Liver (tissue), 9 donors: ENCODE results near the gene GPBP1L1. TPM values are rescaled to one million over a fixed set of nuclear protein-coding genes. Genes with fewer than 3 reads are reported as not detected.
A peak's percentile ranks its signal among the peaks of the same experiment; 100 is the strongest.

Source experiments
- DNase-seq: peaks from one replicate; pipeline ENCODE4 v3.0.0-alpha.2; 2017; ENCODE audit warnings: low spot score
- H3K27ac ChIP-seq, 2 donors: one replicate each; pipeline ENCODE4 v1.7.0; 2013; ENCODE audit warnings: inconsistent platforms in 2 of 2, low read length in 2 of 2, control low read depth in 1 of 2, low read depth in 1 of 2, mild to moderate bottlenecking in 1 of 2
- H3K27me3 ChIP-seq, 4 donors: one replicate each; pipeline versions ENCODE4 v1.6.1 to v1.7.0; 2013; ENCODE audit warnings: low read length in 3 of 4, inconsistent platforms in 1 of 4, mild to moderate bottlenecking in 1 of 4, moderate library complexity in 1 of 4; ENCODE audit not compliant: control insufficient read depth in 4 of 4, insufficient read depth in 4 of 4
- H3K36me3 ChIP-seq, 4 donors: one replicate each; pipeline versions ENCODE4 v1.6.1 to v1.7.0; 2013; ENCODE audit warnings: low read length in 3 of 4, mild to moderate bottlenecking in 3 of 4, low read depth in 1 of 4, moderate library complexity in 1 of 4; ENCODE audit not compliant: control insufficient read depth in 4 of 4, insufficient read depth in 3 of 4
- H3K4me1 ChIP-seq, 4 donors: one replicate each; pipeline versions ENCODE4 v1.6.1 to v1.7.0; 2013; ENCODE audit warnings: low read length in 3 of 4, mild to moderate bottlenecking in 3 of 4, moderate library complexity in 1 of 4; ENCODE audit not compliant: control insufficient read depth in 4 of 4, insufficient read depth in 4 of 4
- H3K4me3 ChIP-seq, 3 donors: one replicate each; pipeline versions ENCODE4 v1.6.1 to v1.7.0; 2013; ENCODE audit warnings: low read length in 3 of 3, control low read depth in 1 of 3, low read depth in 1 of 3, mild to moderate bottlenecking in 1 of 3
- H3K9ac ChIP-seq, 2 donors: one replicate each; pipeline ENCODE4 v1.7.0; 2013; ENCODE audit warnings: low read length in 2 of 2, mild to moderate bottlenecking in 2 of 2, moderate library complexity in 2 of 2, control low read depth in 1 of 2, low read depth in 1 of 2
- H3K9me3 ChIP-seq, 4 donors: one replicate each; pipeline versions ENCODE4 v1.6.1 to v1.7.0; 2013; ENCODE audit warnings: low read length in 3 of 4; ENCODE audit not compliant: control insufficient read depth in 4 of 4
- CTCF ChIP-seq: fragments of 150-350 bp; IDR thresholded peaks from 2 replicates; pipeline ENCODE4 v1.5.1; 2017; ENCODE audit warnings: improper control_type of control experiment, low read depth, low read length; ENCODE audit not compliant: missing input control
- EGR1 ChIP-seq, 2 donors: IDR thresholded peaks; 2 replicates each; pipeline ENCODE4 v1.6.1; 2016 to 2018; ENCODE audit warnings: antibody characterized with exemption in 2 of 2, low read depth in 2 of 2
- FOXA1 ChIP-seq: IDR thresholded peaks from 2 replicates; pipeline ENCODE4 v1.6.1; 2016; ENCODE audit warnings: antibody characterized with exemption
- FOXA2 ChIP-seq: IDR thresholded peaks from 2 replicates; pipeline ENCODE4 v1.6.1; 2016; ENCODE audit warnings: antibody characterized with exemption
- GABPA ChIP-seq, 2 donors: IDR thresholded peaks in 1 of 2; conservative IDR thresholded peaks in 1 of 2; 2 replicates each; pipeline ENCODE4 v1.6.1; 2016; ENCODE audit warnings: antibody characterized with exemption in 2 of 2, mild to moderate bottlenecking in 1 of 2, moderate library complexity in 1 of 2
- HNF4G ChIP-seq: IDR thresholded peaks from 2 replicates; pipeline ENCODE4 v1.6.1; 2016; ENCODE audit warnings: antibody characterized with exemption
- JUND ChIP-seq, 2 donors: IDR thresholded peaks; 2 replicates each; pipeline ENCODE4 v1.6.1; 2016; ENCODE audit warnings: antibody characterized with exemption in 2 of 2
- NR2F2 ChIP-seq: IDR thresholded peaks from 2 replicates; pipeline ENCODE4 v1.6.1; 2016; ENCODE audit warnings: antibody characterized with exemption
- RAD21 ChIP-seq, 2 donors: IDR thresholded peaks; 2 replicates each; pipeline ENCODE4 v1.6.1; 2016; ENCODE audit warnings: antibody characterized with exemption in 2 of 2, mild to moderate bottlenecking in 2 of 2
- RXRA ChIP-seq, 2 donors: IDR thresholded peaks; 2 replicates each; pipeline ENCODE4 v1.6.1; 2017 to 2018; ENCODE audit warnings: antibody characterized with exemption in 2 of 2, mild to moderate bottlenecking in 1 of 2
- SP1 ChIP-seq: IDR thresholded peaks from 2 replicates; pipeline ENCODE4 v1.6.1; 2018; ENCODE audit warnings: antibody characterized with exemption, mild to moderate bottlenecking
- TAF1 ChIP-seq: conservative IDR thresholded peaks from 2 replicates; pipeline ENCODE4 v1.6.1; 2016; ENCODE audit warnings: antibody characterized with exemption, mild to moderate bottlenecking
- ZBTB33 ChIP-seq: IDR thresholded peaks from 2 replicates; pipeline ENCODE4 v1.6.1; 2016; ENCODE audit warnings: antibody characterized with exemption
- WGBS: extraction: QIAGEN DNeasy Blood & Tissue Kit; methylation state at CpG from one replicate; pipeline ENCODE4 v1.1.7; 2013; 5-methylcytosine and 5-hydroxymethylcytosine counted together
- polyA plus RNA-seq, 2 donors: library from polyadenylated mRNA; stranded (reverse) in 1 of 2; unstranded in 1 of 2; fragments of 200-250 nt in 1 of 2; fragments of >200 nt in 1 of 2; fragmentation: Nextera tagmentation in 1 of 2; extraction: Ambion mirVana in 1 of 2; gene quantifications; one replicate each; pipeline versions ENCODE4 v1.2.1 to v1.2.3, GENCODE V29; 2013 to 2015
- total RNA-seq, 2 donors: library from RNA; depleted of rRNA; stranded (reverse); fragments of >200 nt; gene quantifications; one replicate each; pipeline ENCODE4 v1.2.3, GENCODE V29; 2014
- TF ChIP-seq, protein P1 (sequence below): IDR thresholded peaks from 2 replicates; pipeline ENCODE4 v1.6.1; 2016; ENCODE audit warnings: antibody characterized with exemption
- TF ChIP-seq, protein P2 (sequence below): IDR thresholded peaks from 2 replicates; pipeline ENCODE4 v1.6.1; 2016; ENCODE audit warnings: antibody characterized with exemption
- TF ChIP-seq, protein P3 (sequence below): IDR thresholded peaks from 2 replicates; pipeline ENCODE4 v1.6.1; 2016; ENCODE audit warnings: antibody characterized with exemption, mild to moderate bottlenecking
- donor health status: healthy.
- donor health status: healthy.
- donor health status: healthy.
- donor health status: healthy.
- donor health status: healthy.

GPBP1L1 gene
- total and polyA plus RNA-seq, 4 donors, result 24.8 to 86.7 (median 53.5) TPM

- TF ChIP-seq GABPA (IDR thresholded peaks at IDR 0.05 in 1 of 2, conservative IDR thresholded peaks at IDR 0.05 in 1 of 2) (no peak), RAD21 (IDR thresholded peaks at IDR 0.05) (peak in 1 of 2 donors; percentile 31), NR2F2 (peak; percentile 83), JUND (IDR thresholded peaks at IDR 0.05) (no peak)
- peaks cover 12 to 74% (median 64%) of the 10 kb centered on the region in 4 donors for H3K36me3 ChIP-seq
- H3K4me3 ChIP-seq, result no peak overlapping the region
- no peak for DNase-seq
- no peaks in the 10 kb centered on the region for H3K27me3 ChIP-seq
- H3K9me3 ChIP-seq, result no peaks in the 10 kb centered on the region
- no peaks in the 10 kb centered on the region for H3K4me1 ChIP-seq
- H3K9ac ChIP-seq, result no peak overlapping the region
- no peak overlapping the region for H3K27ac ChIP-seq
These were observed 57.3 kb downstream of the GPBP1L1 start for GRCh38 chr1:45629035-45629434.

DNA sequence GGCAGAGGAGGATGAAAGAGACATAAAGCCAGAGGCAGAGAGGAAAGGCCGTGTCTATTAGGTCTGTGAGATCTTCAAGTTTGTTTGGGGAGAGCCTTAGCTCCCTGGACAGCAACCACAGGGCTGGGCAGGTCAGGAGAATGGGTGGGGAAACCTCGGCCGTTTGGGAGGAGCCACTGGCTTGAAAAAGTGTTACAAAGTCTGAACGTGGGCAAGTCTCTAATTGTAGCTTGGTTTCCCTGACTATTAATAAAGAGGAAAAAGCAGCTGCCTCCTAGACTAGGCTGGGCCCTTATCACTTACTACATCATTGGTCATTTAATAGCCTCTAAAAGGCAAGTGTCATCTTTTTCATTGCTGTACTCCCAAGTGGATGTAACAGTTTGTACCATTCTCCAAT lies 62.4 kb downstream of the GPBP1L1 start, which contains the start of gene CCDC17:
CCDC17 (minus strand) TSS at position 83 of the 400 bp plus-strand sequence. CDS start 145 bp downstream, outside the sequence.
- Histone ChIP-seq H3K36me3 (peaks cover 0 to 37% (median 28%) of the 10 kb centered on the region in 4 donors), H3K27me3 (no peaks in the 10 kb centered on the region), H3K9ac (no peak within 1 kb of the TSS), H3K27ac (no peak within 1 kb of the TSS), H3K9me3 (no peaks in the 10 kb centered on the region), H3K4me3 (no peak within 1 kb of the TSS), H3K4me1 (peaks cover 0 to 4% (median under 1%) of the 10 kb centered on the region in 4 donors)
- TF ChIP-seq JUND (IDR thresholded peaks at IDR 0.05) (no peak), TAF1 (no peak), FOXA1 (no peak), RXRA (IDR thresholded peaks at IDR 0.05) (no peak), EGR1 (IDR thresholded peaks at IDR 0.05; ENCODE audit: low read depth in 2 of 2) (no peak), NR2F2 (no peak), HNF4G (no peak), GABPA (IDR thresholded peaks at IDR 0.05 in 1 of 2, conservative IDR thresholded peaks at IDR 0.05 in 1 of 2) (no peak), ZBTB33 (no peak), SP1 (no peak), FOXA2 (no peak), CTCF (no peak), RAD21 (IDR thresholded peaks at IDR 0.05) (no peak)
- TF ChIP-seq, protein P1, sequence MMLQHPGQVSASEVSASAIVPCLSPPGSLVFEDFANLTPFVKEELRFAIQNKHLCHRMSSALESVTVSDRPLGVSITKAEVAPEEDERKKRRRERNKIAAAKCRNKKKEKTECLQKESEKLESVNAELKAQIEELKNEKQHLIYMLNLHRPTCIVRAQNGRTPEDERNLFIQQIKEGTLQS, result no peak
- TF ChIP-seq, protein P2, sequence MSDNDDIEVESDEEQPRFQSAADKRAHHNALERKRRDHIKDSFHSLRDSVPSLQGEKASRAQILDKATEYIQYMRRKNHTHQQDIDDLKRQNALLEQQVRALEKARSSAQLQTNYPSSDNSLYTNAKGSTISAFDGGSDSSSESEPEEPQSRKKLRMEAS, result no peak
- TF ChIP-seq, protein P3, sequence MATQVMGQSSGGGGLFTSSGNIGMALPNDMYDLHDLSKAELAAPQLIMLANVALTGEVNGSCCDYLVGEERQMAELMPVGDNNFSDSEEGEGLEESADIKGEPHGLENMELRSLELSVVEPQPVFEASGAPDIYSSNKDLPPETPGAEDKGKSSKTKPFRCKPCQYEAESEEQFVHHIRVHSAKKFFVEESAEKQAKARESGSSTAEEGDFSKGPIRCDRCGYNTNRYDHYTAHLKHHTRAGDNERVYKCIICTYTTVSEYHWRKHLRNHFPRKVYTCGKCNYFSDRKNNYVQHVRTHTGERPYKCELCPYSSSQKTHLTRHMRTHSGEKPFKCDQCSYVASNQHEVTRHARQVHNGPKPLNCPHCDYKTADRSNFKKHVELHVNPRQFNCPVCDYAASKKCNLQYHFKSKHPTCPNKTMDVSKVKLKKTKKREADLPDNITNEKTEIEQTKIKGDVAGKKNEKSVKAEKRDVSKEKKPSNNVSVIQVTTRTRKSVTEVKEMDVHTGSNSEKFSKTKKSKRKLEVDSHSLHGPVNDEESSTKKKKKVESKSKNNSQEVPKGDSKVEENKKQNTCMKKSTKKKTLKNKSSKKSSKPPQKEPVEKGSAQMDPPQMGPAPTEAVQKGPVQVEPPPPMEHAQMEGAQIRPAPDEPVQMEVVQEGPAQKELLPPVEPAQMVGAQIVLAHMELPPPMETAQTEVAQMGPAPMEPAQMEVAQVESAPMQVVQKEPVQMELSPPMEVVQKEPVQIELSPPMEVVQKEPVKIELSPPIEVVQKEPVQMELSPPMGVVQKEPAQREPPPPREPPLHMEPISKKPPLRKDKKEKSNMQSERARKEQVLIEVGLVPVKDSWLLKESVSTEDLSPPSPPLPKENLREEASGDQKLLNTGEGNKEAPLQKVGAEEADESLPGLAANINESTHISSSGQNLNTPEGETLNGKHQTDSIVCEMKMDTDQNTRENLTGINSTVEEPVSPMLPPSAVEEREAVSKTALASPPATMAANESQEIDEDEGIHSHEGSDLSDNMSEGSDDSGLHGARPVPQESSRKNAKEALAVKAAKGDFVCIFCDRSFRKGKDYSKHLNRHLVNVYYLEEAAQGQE, result no peak
- no peak for DNase-seq
- 54% methylated on average over 4 of the region's 4 CpGs for WGBS
